ENCODE measurements around the gene FPGS. TPM values are rescaled to one million over a fixed set of nuclear protein-coding genes. Genes with fewer than 3 reads are reported as not detected.

Gene FPGS
- total RNA-seq, 1 donor from 2014 or later = 68.9 TPM

DNA sequence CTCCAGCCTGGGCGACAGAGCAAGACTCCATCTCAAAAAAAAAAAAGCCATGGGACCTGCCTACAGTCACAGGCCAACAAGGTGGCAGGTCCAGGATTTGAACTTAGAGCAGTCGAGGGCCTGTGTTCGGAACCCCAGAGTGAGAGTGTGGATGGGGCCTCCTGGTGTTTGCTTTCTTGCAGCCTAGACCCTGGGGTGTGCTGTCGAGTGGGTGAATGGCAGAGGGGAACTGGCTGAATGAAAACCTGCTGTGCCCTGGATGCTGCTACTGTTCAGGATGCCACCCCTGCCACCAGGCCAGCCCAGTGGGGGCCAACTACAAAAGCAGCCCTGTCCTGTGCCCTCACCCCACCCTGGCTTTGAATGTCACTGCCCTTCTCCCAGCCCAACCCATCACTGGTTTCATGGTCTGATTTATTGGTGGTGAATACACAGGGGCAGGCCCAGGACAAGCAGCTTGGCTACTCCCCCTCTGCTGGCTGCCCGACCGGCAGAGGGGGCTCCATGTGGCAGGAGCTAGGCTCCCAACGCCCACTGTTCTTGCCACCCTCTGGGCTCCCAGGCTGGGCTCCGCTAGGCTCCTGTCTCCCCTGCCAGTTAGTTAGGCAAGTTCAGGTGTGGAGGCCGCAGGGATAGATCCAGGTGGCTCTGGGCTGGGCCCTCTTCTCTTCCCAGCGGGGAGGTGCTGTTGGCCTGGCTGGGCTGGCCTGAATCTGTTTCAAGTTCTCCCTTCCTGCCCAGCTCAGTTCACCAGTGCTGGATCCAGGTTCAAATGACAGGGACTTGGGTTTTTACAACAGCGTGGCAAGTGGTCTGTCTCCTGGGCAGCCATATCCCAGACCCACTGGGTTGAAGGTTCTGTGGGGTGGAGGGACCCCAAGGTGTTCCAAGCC lies 12.2 kb downstream of the FPGS start:
- no peak for ATAC-seq
- Histone ChIP-seq H3K27me3 (no peaks in the 10 kb centered on the region), H3K9me3 (no peaks in the 10 kb centered on the region), H3K4me3 (no peak overlapping the region), H3K27ac (no peak overlapping the region), H3K36me3 (peaks cover 98% of the 10 kb centered on the region), H3K4me1 (no peaks in the 10 kb centered on the region)
- TF ChIP-seq, protein P1, sequence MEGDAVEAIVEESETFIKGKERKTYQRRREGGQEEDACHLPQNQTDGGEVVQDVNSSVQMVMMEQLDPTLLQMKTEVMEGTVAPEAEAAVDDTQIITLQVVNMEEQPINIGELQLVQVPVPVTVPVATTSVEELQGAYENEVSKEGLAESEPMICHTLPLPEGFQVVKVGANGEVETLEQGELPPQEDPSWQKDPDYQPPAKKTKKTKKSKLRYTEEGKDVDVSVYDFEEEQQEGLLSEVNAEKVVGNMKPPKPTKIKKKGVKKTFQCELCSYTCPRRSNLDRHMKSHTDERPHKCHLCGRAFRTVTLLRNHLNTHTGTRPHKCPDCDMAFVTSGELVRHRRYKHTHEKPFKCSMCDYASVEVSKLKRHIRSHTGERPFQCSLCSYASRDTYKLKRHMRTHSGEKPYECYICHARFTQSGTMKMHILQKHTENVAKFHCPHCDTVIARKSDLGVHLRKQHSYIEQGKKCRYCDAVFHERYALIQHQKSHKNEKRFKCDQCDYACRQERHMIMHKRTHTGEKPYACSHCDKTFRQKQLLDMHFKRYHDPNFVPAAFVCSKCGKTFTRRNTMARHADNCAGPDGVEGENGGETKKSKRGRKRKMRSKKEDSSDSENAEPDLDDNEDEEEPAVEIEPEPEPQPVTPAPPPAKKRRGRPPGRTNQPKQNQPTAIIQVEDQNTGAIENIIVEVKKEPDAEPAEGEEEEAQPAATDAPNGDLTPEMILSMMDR (IDR thresholded peaks at IDR 0.05) = no peak
- intact Hi-C loops (cut with DNase I) = no loop called here
- no peak for DNase-seq

DNA sequence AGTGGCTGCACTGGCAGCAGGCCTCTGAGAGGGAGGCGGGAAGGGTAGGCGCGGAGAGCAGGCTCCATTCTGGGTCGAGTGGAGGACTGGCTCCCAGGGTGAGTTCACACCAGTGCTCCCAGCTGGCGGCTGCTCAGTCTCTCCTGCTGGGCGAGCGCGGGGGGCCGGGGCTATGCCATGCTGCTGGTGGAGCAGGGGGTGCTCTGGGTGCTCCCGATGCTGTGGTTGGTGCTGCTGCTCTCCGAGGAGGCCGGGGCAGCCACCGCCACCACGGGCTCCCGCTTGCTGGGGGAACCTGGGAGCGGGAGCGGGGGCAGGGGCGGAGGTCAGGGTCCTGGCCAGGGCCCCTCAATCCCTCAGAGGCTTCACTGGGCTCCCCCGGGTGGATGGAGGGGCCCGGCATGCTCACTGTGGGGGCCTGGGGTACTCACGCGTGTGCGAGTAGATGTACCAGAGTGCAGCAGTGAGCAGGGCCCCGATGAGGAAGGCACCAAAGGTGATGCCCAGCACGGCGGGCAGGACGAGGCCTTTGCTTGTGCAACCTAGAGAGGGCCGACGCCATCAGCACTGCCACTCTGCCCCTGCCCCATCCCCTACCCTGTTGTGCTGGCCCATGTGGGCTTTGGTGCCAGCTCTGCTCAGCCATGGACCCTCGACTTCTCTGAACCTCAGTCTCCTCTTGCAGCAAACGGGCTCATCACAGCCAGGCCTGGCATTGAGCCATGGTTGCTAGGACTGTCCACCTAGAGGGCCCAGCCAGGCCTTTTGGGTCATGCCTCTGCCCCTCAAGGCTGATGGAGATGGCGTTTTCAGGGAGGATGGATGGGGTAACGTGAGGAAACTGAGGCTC lies 13.1 kb downstream of the FPGS start:
- no peaks in the 10 kb centered on the region for H3K4me1 ChIP-seq
- TF ChIP-seq, protein P1 (IDR thresholded peaks at IDR 0.05) = no peak
- no peak overlapping the region for H3K27ac ChIP-seq
- no peak overlapping the region for H3K4me3 ChIP-seq
- intact Hi-C loops (cut with DNase I) = no loop called here
- peaks cover 95% of the 10 kb centered on the region for H3K36me3 ChIP-seq
- DNase-seq = no peak
- ATAC-seq = peak; percentile 3
- H3K9me3 ChIP-seq = no peaks in the 10 kb centered on the region
- no peaks in the 10 kb centered on the region for H3K27me3 ChIP-seq

DNA sequence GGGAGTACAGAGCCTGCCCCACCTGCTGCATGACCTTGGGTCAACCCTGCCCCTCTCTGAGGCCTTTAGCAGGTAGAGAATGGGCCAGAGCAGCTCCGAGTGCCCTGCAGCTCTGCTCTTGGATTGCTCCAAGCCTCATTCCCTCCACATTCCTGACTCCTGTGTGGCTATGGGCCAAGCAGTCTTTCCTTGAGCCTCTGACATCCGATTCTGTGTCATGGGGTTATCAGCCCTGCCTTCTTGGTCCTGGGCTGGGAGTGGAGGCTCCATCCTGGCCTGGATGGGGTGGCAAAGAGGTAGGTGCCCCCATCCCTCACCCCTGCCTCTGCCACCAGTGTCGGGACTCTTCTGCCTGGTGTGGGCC lies 13.7 kb downstream of the FPGS start:
- no peak for ATAC-seq

DNA sequence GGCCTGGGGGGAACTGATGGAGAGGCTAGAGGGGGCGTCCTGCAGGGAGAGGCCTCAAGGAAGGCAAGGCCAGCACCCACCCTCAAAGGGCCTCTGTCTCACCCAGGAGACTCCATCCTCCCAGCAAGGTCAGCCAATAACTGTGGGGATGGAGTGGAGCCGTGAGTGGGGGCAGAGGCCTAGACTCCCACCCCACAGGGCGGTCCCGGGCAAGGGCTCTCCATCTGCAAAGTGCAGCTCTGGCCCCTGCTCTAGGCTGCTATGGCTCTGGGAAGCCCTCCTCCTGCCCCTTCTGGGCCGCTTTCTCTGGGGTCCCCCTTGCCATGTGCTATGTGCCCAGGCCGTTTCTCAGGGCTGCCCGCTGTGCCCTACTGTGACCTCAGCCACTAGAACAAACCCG lies 14.0 kb downstream of the FPGS start:
- DNase-seq (no peak), ATAC-seq (no peak)
- Histone ChIP-seq H3K9me3 (no peaks in the 10 kb centered on the region), H3K27me3 (no peaks in the 10 kb centered on the region), H3K4me3 (no peak overlapping the region), H3K27ac (peak overlapping the region; percentile 6), H3K4me1 (no peaks in the 10 kb centered on the region), H3K36me3 (peaks cover 94% of the 10 kb centered on the region)
- TF ChIP-seq, protein P1 (IDR thresholded peaks at IDR 0.05) = no peak
- intact Hi-C loops (cut with DNase I) = no loop called here

More for the DNA sequence above, 13.7 kb downstream of the FPGS start:
- H3K27me3 ChIP-seq = no peaks in the 10 kb centered on the region
- H3K4me1 ChIP-seq = no peaks in the 10 kb centered on the region
- no peak overlapping the region for H3K4me3 ChIP-seq
- TF ChIP-seq, protein P1 (IDR thresholded peaks at IDR 0.05) = no peak
- no peak for DNase-seq
- peaks cover 97% of the 10 kb centered on the region for H3K36me3 ChIP-seq
- intact Hi-C loops (cut with DNase I) = no loop called here
- H3K9me3 ChIP-seq = no peaks in the 10 kb centered on the region
- peak overlapping the region; percentile 6 for H3K27ac ChIP-seq

GRCh38 chr9:127817881-127818434 lies 15.3 kb downstream of the FPGS start:
- Histone ChIP-seq H3K27ac (no peak overlapping the region), H3K36me3 (peaks cover 81% of the 10 kb centered on the region), H3K4me3 (no peak overlapping the region), H3K9me3 (no peaks in the 10 kb centered on the region), H3K27me3 (no peaks in the 10 kb centered on the region), H3K4me1 (no peaks in the 10 kb centered on the region)
- no peak for ATAC-seq
- intact Hi-C loops (cut with DNase I) = no loop called here
- no peak for DNase-seq
- TF ChIP-seq, protein P1 (IDR thresholded peaks at IDR 0.05) = no peak
